Stimulated activated CD4-positive, alpha-beta T cell treated with anti-CD3 and anti-CD28 coated beads, Interleukin-1b, Interleukin-23, amount 100 ng/mL, for 4 hours (primary cell): ENCODE results near the gene ACOX1.

Experiments used
- DNase-seq, 2 donors: peaks; one replicate each; pipeline ENCODE4 v3.0.0-alpha.2; 2020; ENCODE audit warnings: low read depth in 2 of 2

The ACOX1 gene

GRCh38 chr17:75978938-75979704 is at the start of gene ACOX1, which contains the start of gene TEN1:
ACOX1 (minus strand) TSS chr17:75979166; CDS start chr17:75979073, 93 bp downstream.
TEN1 (plus strand) TSS chr17:75979240; CDS start chr17:75986193, 6,953 bp downstream.
- DNase-seq: peak; percentile 88 to 94

- no peak for DNase-seq
Measured at GRCh38 chr17:76027159-76027839, 48.3 kb upstream of the ACOX1 start, which contains the start of gene EVPL. EVPL (minus strand) TSS chr17:76027306; CDS start chr17:76027198, 108 bp downstream.

- DNase-seq: no peak
Measured at GRCh38 chr17:76026714-76027158, 47.8 kb upstream of the ACOX1 start.

- DNase-seq: no peak
Measured at GRCh38 chr17:76025294-76025693, 46.3 kb upstream of the ACOX1 start.

- DNase-seq: no peak
Measured at GRCh38 chr17:76024353-76024752, 45.4 kb upstream of the ACOX1 start.

GRCh38 chr17:76023900-76024237 is 44.9 kb upstream of the ACOX1 start:
- no peak for DNase-seq

- no peak for DNase-seq
Measured at GRCh38 chr17:76022973-76023899, 44.3 kb upstream of the ACOX1 start.

- no peak for DNase-seq
Measured at GRCh38 chr17:76022285-76022684, 43.3 kb upstream of the ACOX1 start.

- no peak for DNase-seq
Measured at GRCh38 chr17:76019833-76020467, 41.0 kb upstream of the ACOX1 start.

- DNase-seq: no peak
Measured at GRCh38 chr17:76018801-76019200, 39.8 kb upstream of the ACOX1 start.

GRCh38 chr17:76018340-76018680 is 39.3 kb upstream of the ACOX1 start:
- DNase-seq: no peak

GRCh38 chr17:76017481-76018339 is 38.7 kb upstream of the ACOX1 start:
- no peak for DNase-seq

GRCh38 chr17:76014925-76015261 is 35.9 kb upstream of the ACOX1 start:
- no peak for DNase-seq

GRCh38 chr17:76014100-76014924 is 35.3 kb upstream of the ACOX1 start:
- DNase-seq: peak; percentile 66 to 70

GRCh38 chr17:76013377-76013932 is 34.5 kb upstream of the ACOX1 start:
- DNase-seq: no peak

- DNase-seq: no peak
Measured at GRCh38 chr17:76011951-76012350, 33.0 kb upstream of the ACOX1 start.

- DNase-seq: no peak
Measured at GRCh38 chr17:76009969-76010661, 31.1 kb upstream of the ACOX1 start.

GRCh38 chr17:76009447-76009846 is 30.5 kb upstream of the ACOX1 start:
- DNase-seq: no peak
